Immature natural killer cell (primary cell): ENCODE results near the gene SLC4A5. TPM values are rescaled to one million over a fixed set of nuclear protein-coding genes. Genes with fewer than 3 reads are reported as not detected.

Experiments
- DNase-seq, 3 donors: peaks; one replicate each; pipeline ENCODE4 v3.0.0; 2022; ENCODE audit warnings: mixed read lengths in 1 of 3
- H3K27ac Mint-ChIP-seq, 6 donors: one replicate each; pipeline ENCODE4 v1.8.0; 2020; ENCODE audit warnings: mixed read lengths in 6 of 6, mild to moderate bottlenecking in 5 of 6, inconsistent platforms in 4 of 6, moderate library complexity in 3 of 6
- H3K27me3 Mint-ChIP-seq, 3 donors: one replicate each; pipeline ENCODE4 v1.8.0; 2020 to 2021; ENCODE audit warnings: low read depth in 3 of 3, mild to moderate bottlenecking in 3 of 3, mixed read lengths in 3 of 3, moderate library complexity in 3 of 3, inconsistent platforms in 1 of 3
- H3K36me3 Mint-ChIP-seq, 3 donors: one replicate each; pipeline ENCODE4 v1.8.0; 2020; ENCODE audit warnings: mixed read lengths in 3 of 3, inconsistent platforms in 2 of 3, mild to moderate bottlenecking in 2 of 3
- H3K4me1 Mint-ChIP-seq, 2 donors: one replicate each; pipeline ENCODE4 v1.8.0; 2020; ENCODE audit warnings: inconsistent platforms in 2 of 2, mild to moderate bottlenecking in 2 of 2, mixed read lengths in 2 of 2, moderate library complexity in 1 of 2
- H3K4me3 Mint-ChIP-seq, 5 donors: one replicate each; pipeline ENCODE4 v1.8.0; 2020; ENCODE audit warnings: mild to moderate bottlenecking in 5 of 5, mixed read lengths in 5 of 5, inconsistent platforms in 3 of 5, moderate library complexity in 3 of 5
- H3K9me3 Mint-ChIP-seq, 6 donors: one replicate each; pipeline ENCODE4 v1.8.0; 2020; ENCODE audit warnings: mild to moderate bottlenecking in 6 of 6, mixed read lengths in 6 of 6, inconsistent platforms in 4 of 6, moderate library complexity in 3 of 6
- polyA plus RNA-seq, 3 donors: library from polyadenylated mRNA; unstranded; fragments of 300-500 nt; fragmentation: Illumina TruSeq; gene quantifications; one replicate each; pipeline ENCODE4 v1.2.3, GENCODE V29; 2021

The SLC4A5 gene
- polyA plus RNA-seq, 3 donors from 2014 or later: not detected

GRCh38 chr2:74186038-74186437, 157.2 kb downstream of the SLC4A5 start:
- Mint-ChIP-seq H3K9me3 (no peaks in the 10 kb centered on the region), H3K27ac (peak overlapping the region in 2 of 6 donors; percentile 17 to 58), H3K36me3 (no peaks in the 10 kb centered on the region), H3K4me1 (peaks cover 3 to 6% of the 10 kb centered on the region in 2 donors), H3K4me3 (peak overlapping the region in 2 of 5 donors; percentile 21 to 56), H3K27me3 (peaks cover 0 to 6% (median 4%) of the 10 kb centered on the region in 3 donors)
- DNase-seq: peak; percentile 16 to 43 (median 43)

DNA sequence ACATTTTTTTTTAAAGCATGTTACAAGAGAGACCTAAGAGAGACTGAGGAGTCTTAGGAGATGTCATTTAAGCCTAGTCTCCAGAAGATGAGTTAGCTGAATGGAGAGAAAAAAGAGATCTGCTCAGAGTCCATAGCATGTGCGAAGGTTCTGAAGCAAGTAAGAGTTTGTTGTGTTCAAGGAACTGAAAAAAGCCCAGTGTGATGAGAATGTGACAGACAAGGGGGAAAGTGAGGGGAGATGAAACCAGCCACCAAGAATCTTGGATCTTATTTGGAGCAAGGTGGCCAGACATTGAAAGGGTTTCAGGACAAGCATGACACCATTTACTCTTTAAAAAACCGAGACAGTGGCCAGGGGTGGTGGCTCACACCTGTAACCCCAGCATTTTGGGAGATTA, 159.3 kb downstream of the SLC4A5 start:
- Mint-ChIP-seq H3K9me3 (no peaks in the 10 kb centered on the region), H3K36me3 (no peaks in the 10 kb centered on the region), H3K4me3 (no peak overlapping the region), H3K27ac (no peak overlapping the region), H3K4me1 (peaks cover 8 to 11% of the 10 kb centered on the region in 2 donors), H3K27me3 (peaks cover 2 to 10% (median 6%) of the 10 kb centered on the region in 3 donors)
- DNase-seq: no peak

- H3K36me3 Mint-ChIP-seq: no peaks in the 10 kb centered on the region
- H3K27me3 Mint-ChIP-seq: peaks cover 6 to 8% (median 6%) of the 10 kb centered on the region in 3 donors
- no peak overlapping the region for H3K27ac Mint-ChIP-seq
- DNase-seq: no peak
- H3K4me1 Mint-ChIP-seq: peaks cover 18 to 26% of the 10 kb centered on the region in 2 donors
- no peaks in the 10 kb centered on the region for H3K9me3 Mint-ChIP-seq
- no peak overlapping the region for H3K4me3 Mint-ChIP-seq
Observed at GRCh38 chr2:74181739-74182138, 161.5 kb downstream of the SLC4A5 start.

DNA sequence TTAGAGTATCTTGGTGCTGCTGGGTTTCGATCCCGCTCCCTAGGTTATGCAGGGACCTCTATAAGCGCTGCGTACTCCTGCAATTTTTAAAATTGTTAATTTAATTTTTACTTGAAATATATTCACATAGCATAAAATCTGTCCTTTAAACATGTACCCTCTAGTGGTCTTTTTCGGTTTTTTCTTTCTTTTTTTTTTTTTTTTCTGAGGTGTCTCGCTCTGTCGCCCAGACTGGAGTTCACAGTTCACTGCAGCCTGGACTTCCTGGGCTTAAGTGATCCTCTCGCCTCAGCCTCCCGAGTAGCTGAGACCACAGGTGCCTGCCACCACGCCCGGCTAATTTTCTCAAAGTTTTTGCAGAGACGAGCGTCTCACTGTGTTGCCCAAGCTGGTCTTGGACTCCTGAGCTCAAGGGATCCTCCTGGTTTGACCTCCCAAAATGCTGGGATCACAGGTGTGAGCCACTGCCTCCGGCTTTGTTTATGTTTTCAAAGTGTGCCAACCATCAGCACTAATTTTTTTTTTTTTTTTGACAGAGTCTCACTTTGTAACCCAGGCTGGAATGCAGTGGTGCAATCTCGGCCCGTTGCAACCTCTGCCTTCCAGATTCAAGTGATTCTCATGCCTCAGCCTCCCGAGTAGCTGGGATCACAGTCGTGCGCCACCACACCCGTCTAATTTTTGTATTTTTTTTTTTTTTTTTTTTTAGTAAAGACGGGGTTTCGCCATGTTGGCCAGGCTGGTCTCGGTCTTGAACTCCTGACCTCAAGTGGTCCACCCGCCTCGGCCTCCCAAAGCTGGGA, 164.0 kb downstream of the SLC4A5 start:
- Mint-ChIP-seq H3K4me1 (peaks cover 41 to 44% of the 10 kb centered on the region in 2 donors), H3K4me3 (peak overlapping the region; percentile 92 to 97 (median 94)), H3K27ac (peak overlapping the region; percentile 88 to 97 (median 93)), H3K27me3 (peaks cover 3 to 8% (median 6%) of the 10 kb centered on the region in 3 donors), H3K36me3 (no peaks in the 10 kb centered on the region), H3K9me3 (no peaks in the 10 kb centered on the region)
- DNase-seq: no peak

DNA sequence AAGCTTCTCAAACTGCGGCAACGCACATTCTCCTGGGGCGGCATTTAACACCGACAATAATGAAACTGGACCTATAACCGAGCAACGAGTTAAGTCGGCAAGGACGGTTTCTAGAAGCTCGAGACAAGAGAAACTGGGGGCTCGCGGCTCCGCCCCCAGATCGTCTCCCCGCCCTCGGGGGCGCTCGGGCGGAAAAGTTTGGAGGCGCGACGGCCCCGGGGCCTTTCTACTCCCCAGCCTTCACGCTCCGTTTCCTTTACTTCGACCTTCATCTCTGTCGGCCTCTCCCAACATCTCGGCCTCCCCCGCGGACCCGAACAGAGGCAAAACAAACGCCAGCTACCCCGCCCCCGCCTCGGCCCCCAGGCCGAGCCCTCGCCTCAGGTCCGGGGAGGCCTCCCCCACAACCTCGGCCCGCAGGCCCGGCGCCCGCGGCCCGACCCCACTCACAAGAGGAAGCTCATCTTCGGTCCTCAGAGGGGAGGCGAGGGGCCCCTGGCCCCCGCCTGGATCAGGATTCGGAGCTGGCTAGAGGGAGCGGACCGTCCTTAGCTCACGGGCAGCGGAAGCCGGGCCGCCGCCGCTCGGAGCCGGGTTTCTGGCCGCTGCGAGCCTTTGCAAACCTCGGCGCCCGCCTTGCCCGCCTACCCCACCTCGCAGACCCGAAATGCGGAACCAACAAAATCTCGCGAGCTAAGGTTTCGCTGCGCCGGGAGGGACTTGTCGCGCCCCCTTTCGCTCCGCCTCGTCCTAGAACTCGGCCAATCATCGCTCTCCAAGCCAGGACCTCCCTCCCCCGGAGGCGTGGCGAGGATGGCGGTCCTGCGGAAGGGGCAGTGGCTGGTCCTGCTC, 164.8 kb downstream of the SLC4A5 start, which contains the start of gene MOB1A:
MOB1A (minus strand) TSS at position 669 of the 852 bp plus-strand sequence; CDS start at position 464, 205 bp downstream.
- Mint-ChIP-seq H3K4me3 (peak within 1 kb of the TSS; percentile 92 to 97 (median 94)), H3K27me3 (peaks cover 2 to 8% (median 6%) of the 10 kb centered on the region in 3 donors), H3K36me3 (no peaks in the 10 kb centered on the region), H3K9me3 (no peaks in the 10 kb centered on the region), H3K4me1 (peaks cover 43 to 47% of the 10 kb centered on the region in 2 donors), H3K27ac (peak within 1 kb of the TSS; percentile 88 to 97 (median 93))
- peak; percentile 98 to 99 (median 99) for DNase-seq

DNA sequence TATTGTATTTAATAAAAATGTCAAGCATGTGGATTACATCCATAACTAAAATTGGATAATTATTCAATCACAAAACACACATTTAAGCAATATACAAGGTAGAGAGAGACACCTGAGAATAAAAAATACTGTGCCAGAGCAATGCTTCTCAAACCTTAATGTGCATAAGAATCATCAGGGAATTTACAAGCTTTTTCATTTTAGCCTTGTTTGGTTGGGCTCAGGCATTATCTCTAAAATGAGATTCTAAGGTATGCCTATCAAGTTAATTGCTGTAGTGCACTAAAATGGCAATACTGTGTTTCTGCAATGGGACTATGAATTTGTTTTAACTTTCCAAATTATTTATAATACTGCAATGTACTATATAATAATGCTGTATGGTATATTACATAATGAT, 165.5 kb downstream of the SLC4A5 start:
- Mint-ChIP-seq H3K27ac (peak overlapping the region; percentile 88 to 97 (median 93)), H3K4me3 (peak overlapping the region; percentile 92 to 97 (median 94)), H3K27me3 (peaks cover 4 to 8% (median 6%) of the 10 kb centered on the region in 3 donors), H3K36me3 (no peaks in the 10 kb centered on the region), H3K9me3 (no peaks in the 10 kb centered on the region), H3K4me1 (peaks cover 47 to 53% of the 10 kb centered on the region in 2 donors)
- peak in 1 of 3 donors; percentile 7 for DNase-seq

DNA sequence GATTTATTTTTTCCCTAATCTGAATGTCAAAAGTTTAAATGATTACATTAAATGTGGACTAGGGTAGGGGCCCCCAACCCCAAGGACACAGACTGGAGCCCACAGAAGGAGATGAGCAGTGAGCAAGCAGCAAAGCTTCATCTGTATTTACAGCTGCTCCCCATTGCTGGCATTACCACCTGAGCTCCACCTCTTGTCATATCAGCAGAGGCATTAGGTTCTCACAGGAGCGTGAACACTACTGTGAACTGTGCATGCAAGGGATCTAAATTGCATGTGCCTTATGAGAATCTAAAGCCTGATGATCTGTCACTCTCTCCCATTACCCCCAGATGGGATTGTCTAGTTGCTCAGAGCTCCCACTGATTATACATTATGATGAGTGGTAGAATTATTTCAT, 168.3 kb downstream of the SLC4A5 start:
- Mint-ChIP-seq H3K36me3 (peaks cover 4 to 9% (median 6%) of the 10 kb centered on the region in 3 donors), H3K4me1 (peaks cover 56 to 64% of the 10 kb centered on the region in 2 donors), H3K27me3 (peaks cover 4 to 8% (median 4%) of the 10 kb centered on the region in 3 donors), H3K9me3 (no peaks in the 10 kb centered on the region), H3K27ac (peak overlapping the region in 3 of 6 donors; percentile 9 to 79 (median 21)), H3K4me3 (peak overlapping the region; percentile 6 to 84 (median 14))
- no peak for DNase-seq

- Mint-ChIP-seq H3K36me3 (peaks cover 20 to 43% (median 32%) of the 10 kb centered on the region in 3 donors), H3K27ac (peak overlapping the region in 1 of 6 donors; percentile 31), H3K4me1 (peaks cover 15 to 49% of the 10 kb centered on the region in 2 donors), H3K4me3 (no peak overlapping the region), H3K9me3 (peaks cover 0 to 2% (median 0%) of the 10 kb centered on the region in 6 donors), H3K27me3 (peaks cover 0 to 2% (median 1%) of the 10 kb centered on the region in 3 donors)
- no peak for DNase-seq
Observed at GRCh38 chr2:74168739-74169138, 174.5 kb downstream of the SLC4A5 start.

Other genes starting within 250 kb of the SLC4A5 start
- gene BOLA3, start 195.5 kb downstream of the SLC4A5 start, polyA plus RNA-seq: 10 to 100 TPM; 36.7 to 64.7 (median 57.8) TPM
- gene MOB1A, start 164.5 kb downstream of the SLC4A5 start, polyA plus RNA-seq: 100 to 1,000 TPM; 198 to 215 (median 208) TPM
- 10 to 100 TPM; 20.3 to 25.8 (median 20.4) TPM for gene MTHFD2, start 144.8 kb downstream of the SLC4A5 start, polyA plus RNA-seq
- 100 to 1,000 TPM in 1 of 3 donors, 10 to 100 TPM in 2; 38.0 to 106 (median 50.9) TPM for gene DCTN1, start 36.9 kb upstream of the SLC4A5 start, polyA plus RNA-seq
- gene C2orf81, start 78.2 kb upstream of the SLC4A5 start, polyA plus RNA-seq: 1 to 10 TPM in 2 of 3 donors, not detected in 1; 1.6 TPM
- 10 to 100 TPM; 38.0 to 94.8 (median 47.7) TPM for gene WDR54, start 78.3 kb upstream of the SLC4A5 start, polyA plus RNA-seq
- gene RTKN, start 98.5 kb upstream of the SLC4A5 start, polyA plus RNA-seq: 10 to 100 TPM in 1 of 3 donors, 1 to 10 TPM in 2; 5.8 to 10.8 (median 8.4) TPM
- 10 to 100 TPM in 1 of 3 donors, 1 to 10 TPM in 2; 3.9 to 11.1 (median 9.3) TPM for gene INO80B, start 111.7 kb upstream of the SLC4A5 start, polyA plus RNA-seq
- gene WBP1, start 115.0 kb upstream of the SLC4A5 start, polyA plus RNA-seq: 10 to 100 TPM; 45.6 to 56.1 (median 54.0) TPM
- 10 to 100 TPM; 45.1 to 73.5 (median 46.7) TPM for gene MOGS, start 122.0 kb upstream of the SLC4A5 start, polyA plus RNA-seq
- 100 to 1,000 TPM in 2 of 3 donors, 10 to 100 TPM in 1; 83.8 to 152 (median 119) TPM for gene MRPL53, start 129.3 kb upstream of the SLC4A5 start, polyA plus RNA-seq
- 10 to 100 TPM in 1 of 3 donors, 1 to 10 TPM in 2; 4.1 to 16.6 (median 4.4) TPM for gene CCDC142, start 139.6 kb upstream of the SLC4A5 start, polyA plus RNA-seq
- 10 to 100 TPM; 15.9 to 35.1 (median 31.9) TPM for gene TTC31, start 139.7 kb upstream of the SLC4A5 start, polyA plus RNA-seq
- gene LBX2, start 156.2 kb upstream of the SLC4A5 start, polyA plus RNA-seq: not detected
- gene PCGF1, start 164.3 kb upstream of the SLC4A5 start, polyA plus RNA-seq: 10 to 100 TPM; 18.8 to 22.8 (median 19.5) TPM
- gene TLX2, start 171.0 kb upstream of the SLC4A5 start, polyA plus RNA-seq: not detected
- not detected for gene DQX1, start 182.8 kb upstream of the SLC4A5 start, polyA plus RNA-seq
- 100 to 1,000 TPM; 107 to 126 (median 118) TPM for gene AUP1, start 186.3 kb upstream of the SLC4A5 start, polyA plus RNA-seq
- 10 to 100 TPM; 26.5 to 27.2 (median 27.0) TPM for gene HTRA2, start 186.5 kb upstream of the SLC4A5 start, polyA plus RNA-seq
- under 1 TPM in 2 of 3 donors, not detected in 1; 0.19 to 0.22 TPM for gene LOXL3, start 210.5 kb upstream of the SLC4A5 start, polyA plus RNA-seq
- 10 to 100 TPM; 18.4 to 42.7 (median 28.4) TPM for gene DOK1, start 211.3 kb upstream of the SLC4A5 start, polyA plus RNA-seq